SK-N-SH (cell line): ENCODE measurements around the gene MYLK4.

ENCODE experiments used
- FOSL2 ChIP-seq: IDR thresholded peaks from 2 replicates; pipeline ENCODE4 v1.4.0; 2012; ENCODE audit warnings: low read depth, mild to moderate bottlenecking, moderate library complexity, borderline replicate concordance
- MEF2A ChIP-seq: IDR thresholded peaks from 2 replicates; pipeline ENCODE4 v1.4.0; 2012; ENCODE audit warnings: low read depth, borderline replicate concordance
- POLR2AphosphoS5 ChIP-seq: IDR thresholded peaks from 2 replicates; pipeline ENCODE4 v1.6.1; 2012; ENCODE audit warnings: low read depth, low read length
- SIN3A ChIP-seq: IDR thresholded peaks from 2 replicates; pipeline ENCODE4 v1.6.1; 2012; ENCODE audit warnings: low read depth, mild to moderate bottlenecking, low read length, moderate library complexity, borderline replicate concordance
- YY1 ChIP-seq: IDR thresholded peaks from 2 replicates; pipeline ENCODE4 v1.4.0; 2012; ENCODE audit warnings: low read depth, mild to moderate bottlenecking
- TF ChIP-seq, protein P1 (sequence below): fragments of 200-600 bp; sonication (generic); IDR thresholded peaks from 2 replicates; pipeline ENCODE4 v1.6.1; 2017; ENCODE audit warnings: antibody characterized with exemption, mild to moderate bottlenecking, moderate library complexity
- TF ChIP-seq, protein P2 (sequence below): IDR thresholded peaks from 2 replicates; pipeline ENCODE4 v1.4.0; 2012; ENCODE audit warnings: low read depth

DNA sequence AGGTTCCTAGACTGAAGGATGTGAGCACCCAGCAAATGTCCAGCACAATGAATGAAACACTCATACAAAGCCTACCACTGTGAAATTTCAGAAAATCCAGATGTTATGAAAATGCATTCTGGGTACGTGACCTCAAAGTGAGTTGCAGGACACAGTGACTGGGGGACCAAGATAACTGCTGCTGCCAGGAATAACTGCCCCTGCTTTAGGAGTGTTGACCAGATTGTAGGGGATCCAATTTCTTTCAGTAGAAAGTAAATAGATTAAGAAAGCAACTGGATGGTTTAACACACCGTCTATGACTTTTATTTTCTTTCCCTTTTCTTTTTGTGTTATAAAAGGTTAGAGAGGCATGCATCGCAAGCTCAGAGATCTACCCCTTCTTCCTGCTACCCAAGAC lies 29.5 kb downstream of the MYLK4 start:
- no peak for TF ChIP-seq MEF2A
- TF ChIP-seq POLR2AphosphoS5, result no peak
- TF ChIP-seq, protein P1, sequence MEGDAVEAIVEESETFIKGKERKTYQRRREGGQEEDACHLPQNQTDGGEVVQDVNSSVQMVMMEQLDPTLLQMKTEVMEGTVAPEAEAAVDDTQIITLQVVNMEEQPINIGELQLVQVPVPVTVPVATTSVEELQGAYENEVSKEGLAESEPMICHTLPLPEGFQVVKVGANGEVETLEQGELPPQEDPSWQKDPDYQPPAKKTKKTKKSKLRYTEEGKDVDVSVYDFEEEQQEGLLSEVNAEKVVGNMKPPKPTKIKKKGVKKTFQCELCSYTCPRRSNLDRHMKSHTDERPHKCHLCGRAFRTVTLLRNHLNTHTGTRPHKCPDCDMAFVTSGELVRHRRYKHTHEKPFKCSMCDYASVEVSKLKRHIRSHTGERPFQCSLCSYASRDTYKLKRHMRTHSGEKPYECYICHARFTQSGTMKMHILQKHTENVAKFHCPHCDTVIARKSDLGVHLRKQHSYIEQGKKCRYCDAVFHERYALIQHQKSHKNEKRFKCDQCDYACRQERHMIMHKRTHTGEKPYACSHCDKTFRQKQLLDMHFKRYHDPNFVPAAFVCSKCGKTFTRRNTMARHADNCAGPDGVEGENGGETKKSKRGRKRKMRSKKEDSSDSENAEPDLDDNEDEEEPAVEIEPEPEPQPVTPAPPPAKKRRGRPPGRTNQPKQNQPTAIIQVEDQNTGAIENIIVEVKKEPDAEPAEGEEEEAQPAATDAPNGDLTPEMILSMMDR, result no peak
- no peak for TF ChIP-seq YY1
- TF ChIP-seq SIN3A, result no peak
- TF ChIP-seq, protein P2, sequence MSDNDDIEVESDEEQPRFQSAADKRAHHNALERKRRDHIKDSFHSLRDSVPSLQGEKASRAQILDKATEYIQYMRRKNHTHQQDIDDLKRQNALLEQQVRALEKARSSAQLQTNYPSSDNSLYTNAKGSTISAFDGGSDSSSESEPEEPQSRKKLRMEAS, result no peak
- TF ChIP-seq FOSL2, result no peak
